Activated gamma-delta T cell treated with anti-CD3 and anti-CD28 coated beads, Interleukin-2, amount 50 U/mL, for 16 hours (primary cell): ENCODE data around the gene LIMK2.
A peak's percentile ranks its signal among the peaks of the same experiment; 100 is the strongest.
"Not testable (repeated sequence)": the region's sequence is repeated elsewhere in the genome, so short reads cannot be mapped to it uniquely, and the experiment has no call there.

Experiments
- DNase-seq: peaks from one replicate; pipeline ENCODE4 v3.0.0-alpha.2; 2020; ENCODE audit warnings: low read depth

LIMK2 gene

GRCh38 chr22:31211482-31211861, 626 bp upstream of the LIMK2 start:
- no peak for DNase-seq

DNA sequence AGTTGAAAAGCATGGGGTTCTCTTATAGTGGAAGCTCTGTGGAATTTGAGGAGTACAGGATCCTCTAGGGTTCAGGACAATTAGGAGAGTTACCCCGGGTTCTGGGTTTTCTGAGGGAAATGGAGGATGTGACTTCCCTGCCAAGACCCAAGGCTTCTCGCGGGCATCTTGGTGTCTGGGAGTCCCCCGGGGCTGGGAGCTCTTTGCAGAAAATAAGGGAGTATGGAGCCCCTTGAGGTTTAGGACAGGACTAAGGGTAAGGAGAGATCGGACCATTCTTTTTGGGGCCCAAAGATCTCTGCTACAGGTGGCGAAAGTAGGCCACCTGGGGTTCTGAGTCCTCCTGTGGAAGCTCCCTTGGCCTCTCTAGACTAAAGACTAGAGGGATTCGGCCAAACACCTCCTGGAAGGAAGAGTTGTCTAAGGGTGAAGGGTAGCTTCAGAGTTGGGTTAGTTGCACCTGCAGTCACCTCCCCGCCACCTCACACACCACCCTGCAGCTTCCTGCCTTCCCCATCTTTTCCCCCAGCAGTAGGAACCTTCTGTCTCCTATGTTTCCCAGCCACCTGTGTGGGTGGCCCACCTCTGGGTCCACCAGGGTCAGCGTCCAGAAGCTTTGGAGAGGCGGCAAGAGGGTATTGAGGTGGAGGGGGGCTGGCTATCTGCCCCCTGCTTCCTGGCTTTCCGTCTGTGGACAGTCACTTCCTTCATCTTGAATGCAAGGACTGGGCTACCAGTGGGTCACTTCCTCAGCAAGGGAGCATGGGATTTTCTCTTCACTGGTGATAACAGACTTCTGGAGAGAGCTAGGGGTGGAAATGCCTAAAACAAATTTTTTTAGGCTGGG, 908 bp downstream of the LIMK2 start:
- no peak for DNase-seq

- DNase-seq: no peak
Measured at GRCh38 chr22:31215018-31215535, 3.0 kb downstream of the LIMK2 start.

DNA sequence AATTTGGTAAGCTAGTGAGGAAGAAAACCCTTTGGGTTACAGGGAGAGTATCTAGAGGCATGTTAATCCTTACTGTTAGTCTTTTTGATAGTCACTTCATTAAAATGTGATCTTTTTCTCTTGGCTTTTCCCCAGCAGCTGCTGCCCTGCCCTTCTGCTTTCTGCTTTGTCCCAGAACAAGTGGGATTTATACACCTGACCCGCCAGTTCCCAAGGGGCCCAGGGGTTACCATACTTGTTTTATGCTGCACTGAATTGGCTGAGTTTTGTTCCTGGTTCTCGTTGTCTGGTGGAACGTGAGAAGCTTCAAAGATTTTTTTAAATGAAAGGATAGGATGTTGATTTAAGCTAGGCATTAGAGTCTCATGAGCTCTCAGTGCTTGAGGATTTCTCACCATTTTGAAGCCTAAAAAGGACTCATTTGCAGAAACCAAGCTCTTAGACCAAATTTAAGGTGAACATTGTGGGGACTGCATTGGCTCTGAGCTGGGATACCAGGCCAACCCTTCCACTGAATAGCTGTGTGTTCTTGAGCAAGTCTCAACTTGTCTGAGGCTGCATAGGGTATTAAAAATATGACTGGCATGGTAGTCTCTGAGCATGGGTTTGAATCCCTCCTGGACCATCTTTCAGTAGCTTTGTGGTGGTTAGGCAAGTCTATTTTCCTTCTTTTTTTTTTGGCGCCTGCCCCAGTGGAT, 6.6 kb downstream of the LIMK2 start:
- DNase-seq: no peak

- DNase-seq: no peak
Measured at GRCh38 chr22:31221084-31221483, 9.0 kb downstream of the LIMK2 start.

- DNase-seq: no peak
Measured at GRCh38 chr22:31222736-31223135, 10.6 kb downstream of the LIMK2 start.

DNA sequence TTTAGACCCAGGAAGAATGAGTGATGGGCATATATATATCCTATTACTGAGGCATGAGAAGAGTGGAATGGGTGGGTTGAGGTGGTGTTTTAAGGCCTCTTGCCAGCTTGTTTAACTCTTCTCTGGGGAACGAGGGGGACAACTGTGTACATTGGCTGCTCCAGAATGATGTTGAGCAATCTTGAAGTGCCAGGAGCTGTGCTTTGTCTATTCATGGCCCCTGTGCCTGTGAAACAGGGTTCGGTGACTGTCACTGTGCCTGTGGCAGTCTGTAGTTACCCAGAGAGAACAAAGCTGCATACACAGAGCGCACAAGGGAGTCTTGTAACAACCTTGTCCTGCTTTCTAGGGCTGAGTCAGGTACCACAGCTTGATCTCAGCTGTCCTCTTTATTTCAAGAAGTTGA, 11.7 kb downstream of the LIMK2 start:
- no peak for DNase-seq

- DNase-seq: not testable (repeated sequence)
Measured at GRCh38 chr22:31224691-31225090, 12.6 kb downstream of the LIMK2 start.

DNA sequence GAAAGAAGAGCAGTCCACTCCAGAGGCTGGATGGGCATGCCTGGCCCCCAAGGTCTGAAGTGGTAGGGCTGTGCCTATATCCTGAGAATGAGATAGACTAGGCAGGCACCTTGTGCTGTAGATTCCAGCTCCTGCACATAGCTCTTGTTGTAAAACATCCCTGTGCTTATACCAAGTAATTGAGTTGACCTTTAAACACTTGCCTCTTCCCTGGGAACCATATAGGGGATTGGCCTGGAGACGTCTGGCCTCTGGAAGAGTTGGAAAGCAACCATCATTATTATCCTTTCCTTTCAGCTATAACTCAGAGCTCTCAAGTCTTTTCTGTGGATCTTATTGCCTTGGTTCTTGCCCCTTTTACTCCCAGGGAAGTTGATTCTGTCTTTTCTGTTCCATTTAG, 15.1 kb downstream of the LIMK2 start:
- no peak for DNase-seq

GRCh38 chr22:31229402-31230079, 17.4 kb downstream of the LIMK2 start:
- no peak for DNase-seq

DNA sequence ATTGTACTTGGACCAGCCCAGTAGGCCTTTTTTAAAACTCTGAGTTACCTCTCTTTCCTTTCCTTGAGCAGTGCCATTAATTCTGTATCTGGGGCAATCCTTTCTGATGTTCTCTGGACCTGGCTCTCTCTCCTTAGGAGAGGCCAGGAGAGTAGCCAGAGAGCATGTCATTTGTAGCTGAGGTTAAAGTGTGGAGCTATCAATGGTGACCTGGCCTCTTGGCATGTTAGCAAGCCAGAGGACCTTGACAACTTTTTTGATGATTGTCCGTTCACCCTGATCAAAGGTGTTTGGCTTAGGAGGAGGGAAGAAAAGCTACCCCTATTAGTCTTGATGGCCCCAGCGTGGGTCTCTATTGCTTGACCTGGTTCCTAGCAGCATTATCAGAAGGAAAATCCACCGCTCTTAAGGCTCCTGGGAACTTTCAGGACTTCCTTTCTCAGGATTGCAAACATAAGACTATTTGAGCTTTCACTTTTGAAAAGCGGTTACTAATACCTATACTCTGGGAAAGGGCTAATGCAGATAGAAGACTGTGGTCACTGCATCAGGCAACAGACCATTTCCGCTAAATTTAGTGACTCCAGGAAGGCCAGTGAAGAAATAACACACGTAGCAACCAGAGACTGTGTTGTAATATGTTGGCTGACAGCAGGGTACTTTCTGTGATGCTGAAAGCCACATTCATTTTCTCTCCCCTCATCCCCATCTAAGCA, 18.2 kb downstream of the LIMK2 start:
- DNase-seq: no peak

- peak; percentile 14 for DNase-seq
Measured at GRCh38 chr22:31230871-31231621, 18.9 kb downstream of the LIMK2 start.

DNA sequence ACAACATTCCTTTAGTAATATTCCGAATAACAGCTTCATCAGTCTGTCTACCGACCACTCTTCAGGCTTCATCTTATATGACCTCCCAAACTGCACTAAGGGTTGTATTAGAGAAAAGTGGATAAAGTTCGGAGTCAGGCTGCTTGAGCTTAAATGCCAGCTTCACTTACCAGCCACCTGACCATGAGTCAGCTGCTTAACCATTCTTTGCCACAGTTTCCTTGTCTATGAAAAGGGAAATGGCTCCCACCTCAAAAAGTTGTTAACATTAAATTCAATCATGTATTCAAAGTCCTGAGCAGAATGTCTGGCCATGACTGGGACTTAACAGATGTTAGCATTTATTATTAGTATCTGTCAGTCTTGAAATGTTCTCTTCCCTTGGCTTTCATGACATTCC, 20.9 kb downstream of the LIMK2 start:
- no peak for DNase-seq

DNA sequence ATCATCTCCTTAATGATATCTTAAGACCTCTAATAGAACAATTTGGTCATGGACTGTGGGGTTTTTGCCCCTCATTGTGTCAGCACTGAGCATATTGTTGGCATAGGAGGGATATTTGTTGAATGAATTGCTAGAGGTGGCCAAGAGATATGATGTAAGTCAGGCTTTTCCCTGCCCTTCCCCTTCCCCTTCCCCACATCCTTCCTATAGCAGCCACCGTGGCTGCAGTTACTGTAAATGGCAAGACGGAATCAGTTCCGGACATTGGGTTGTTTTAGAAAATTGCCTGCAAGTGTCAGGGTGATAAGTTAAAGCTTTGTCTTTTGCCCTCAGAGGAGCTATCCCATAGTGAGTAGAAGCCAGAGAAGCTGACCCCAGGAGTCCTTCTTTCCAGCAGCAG, 23.0 kb downstream of the LIMK2 start:
- DNase-seq: no peak

- DNase-seq: not testable (repeated sequence)
Measured at GRCh38 chr22:31236044-31236443, 23.9 kb downstream of the LIMK2 start.

DNA sequence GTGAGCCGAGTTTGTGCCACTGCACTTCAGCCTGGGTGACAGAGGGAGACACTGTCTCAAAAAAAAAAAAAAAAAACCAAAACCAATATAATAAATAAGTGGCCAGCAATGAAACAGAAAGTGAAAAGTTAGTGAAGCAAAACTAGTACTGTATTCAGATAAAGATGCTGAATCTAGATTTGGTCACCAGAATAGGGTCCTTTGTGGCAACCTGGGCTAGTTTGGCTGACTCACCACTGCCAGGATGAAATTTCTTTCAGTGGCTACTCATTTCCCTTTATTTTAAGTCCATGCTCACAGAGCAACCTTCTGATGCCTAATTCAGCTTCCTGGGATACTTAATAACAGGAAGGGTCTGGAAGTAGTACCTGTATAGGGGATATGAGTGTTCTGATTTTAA, 26.0 kb downstream of the LIMK2 start:
- no peak for DNase-seq

GRCh38 chr22:31239771-31240370, 27.8 kb downstream of the LIMK2 start:
- no peak for DNase-seq

DNA sequence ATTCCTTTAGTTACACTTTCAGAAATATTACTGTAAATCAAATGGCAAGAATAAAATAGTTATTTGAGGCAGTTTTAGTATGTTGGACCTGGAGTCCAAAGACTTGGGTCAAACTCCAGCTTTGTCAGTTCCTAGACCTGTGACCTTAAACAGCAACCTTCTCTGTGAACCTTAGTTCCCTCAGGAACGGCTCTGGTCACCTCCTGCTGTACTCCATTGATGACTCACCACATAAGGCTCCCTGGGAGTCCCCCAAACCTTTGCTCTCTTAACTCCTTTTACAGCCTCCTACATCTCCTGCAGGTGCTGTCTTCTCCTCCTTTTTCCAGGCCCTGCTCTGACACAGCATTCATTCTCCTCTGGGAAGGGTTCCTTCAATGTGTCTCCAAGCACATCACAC, 29.1 kb downstream of the LIMK2 start:
- no peak for DNase-seq

- DNase-seq: no peak
Measured at GRCh38 chr22:31241936-31242335, 29.8 kb downstream of the LIMK2 start.

DNA sequence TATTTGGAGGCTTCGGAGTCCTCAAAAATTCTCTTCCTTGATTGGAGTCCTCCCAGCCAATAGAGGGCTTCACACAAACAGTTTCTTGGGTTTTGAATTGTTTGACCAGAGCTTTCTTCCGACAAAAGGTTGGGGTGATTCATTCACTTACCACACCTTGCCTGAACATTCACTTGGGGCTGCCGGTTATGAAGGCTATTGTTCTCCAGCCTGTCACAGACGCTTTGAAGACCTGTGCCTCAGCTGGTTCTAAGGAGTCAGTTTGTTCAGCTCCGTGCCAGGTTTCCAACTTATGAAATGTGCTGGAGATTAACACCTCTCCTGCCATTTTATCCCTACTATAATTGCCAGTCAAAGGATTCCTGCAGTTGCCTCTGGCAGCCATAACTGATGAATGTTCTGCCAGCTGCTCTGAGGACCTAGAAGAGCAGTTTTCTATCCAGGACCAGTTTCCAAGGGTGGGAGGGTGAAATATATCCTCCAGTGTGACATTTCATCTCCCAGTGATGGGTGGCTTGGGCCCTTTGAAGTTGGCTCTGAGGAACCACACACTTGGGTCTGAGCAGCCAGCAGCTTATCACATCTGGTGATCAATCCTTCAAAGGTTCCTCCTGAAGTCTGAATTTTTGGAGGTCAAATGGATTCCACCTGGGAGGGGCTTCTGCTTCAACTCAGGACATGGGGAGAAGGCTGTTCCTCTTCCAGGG, 31.4 kb downstream of the LIMK2 start:
- no peak for DNase-seq
